C4-2B (cell line): ENCODE results near the gene OR13H1.
"Not testable (repeated sequence)": the region's sequence is repeated elsewhere in the genome, so short reads cannot be mapped to it uniquely, and the experiment has no call there.

Experiments
- H3K27ac ChIP-seq: fragments of 450-650 bp; 2 replicates; pipeline ENCODE4 v1.5.1; 2017
- CTCF ChIP-seq: fragments of 450-650 bp; conservative IDR thresholded peaks from 2 replicates; pipeline ENCODE4 v1.5.1; 2017; ENCODE audit warnings: mild to moderate bottlenecking
- ZFX ChIP-seq: fragments of 450-650 bp; IDR thresholded peaks from 2 replicates; pipeline ENCODE4 v1.6.1; 2017

The OR13H1 gene, protein sequence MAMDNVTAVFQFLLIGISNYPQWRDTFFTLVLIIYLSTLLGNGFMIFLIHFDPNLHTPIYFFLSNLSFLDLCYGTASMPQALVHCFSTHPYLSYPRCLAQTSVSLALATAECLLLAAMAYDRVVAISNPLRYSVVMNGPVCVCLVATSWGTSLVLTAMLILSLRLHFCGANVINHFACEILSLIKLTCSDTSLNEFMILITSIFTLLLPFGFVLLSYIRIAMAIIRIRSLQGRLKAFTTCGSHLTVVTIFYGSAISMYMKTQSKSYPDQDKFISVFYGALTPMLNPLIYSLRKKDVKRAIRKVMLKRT

GRCh38 chrX:131543774-131544173 is at the start of gene OR13H1:
TSS of gene OR13H1 (plus strand) at chrX:131544074. CDS start at chrX:131544074, 0 bp downstream.
- TF ChIP-seq CTCF (no peak), ZFX (no peak)
- no peak within 1 kb of the TSS for H3K27ac ChIP-seq

DNA sequence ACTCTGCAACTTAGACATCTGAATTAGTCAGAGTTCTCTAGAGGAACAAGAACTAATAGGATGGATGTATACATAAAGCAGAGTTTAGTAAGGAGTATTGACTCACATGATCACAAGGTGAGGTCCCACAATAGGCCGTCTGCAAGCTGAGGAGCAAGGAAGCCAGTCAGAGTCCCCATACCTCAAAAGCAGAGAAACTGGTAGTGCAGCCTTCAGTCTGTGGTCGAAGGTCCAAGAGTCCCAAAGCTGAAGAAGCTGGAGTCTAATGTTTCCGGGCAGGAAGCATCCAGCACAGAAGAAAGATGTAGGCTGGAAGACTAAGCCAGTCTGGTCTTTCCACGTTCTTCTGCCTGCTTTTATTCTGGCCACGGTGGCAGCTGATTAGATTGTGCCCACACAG is 42.3 kb upstream of the OR13H1 start:
- not testable (repeated sequence) for H3K27ac ChIP-seq

DNA sequence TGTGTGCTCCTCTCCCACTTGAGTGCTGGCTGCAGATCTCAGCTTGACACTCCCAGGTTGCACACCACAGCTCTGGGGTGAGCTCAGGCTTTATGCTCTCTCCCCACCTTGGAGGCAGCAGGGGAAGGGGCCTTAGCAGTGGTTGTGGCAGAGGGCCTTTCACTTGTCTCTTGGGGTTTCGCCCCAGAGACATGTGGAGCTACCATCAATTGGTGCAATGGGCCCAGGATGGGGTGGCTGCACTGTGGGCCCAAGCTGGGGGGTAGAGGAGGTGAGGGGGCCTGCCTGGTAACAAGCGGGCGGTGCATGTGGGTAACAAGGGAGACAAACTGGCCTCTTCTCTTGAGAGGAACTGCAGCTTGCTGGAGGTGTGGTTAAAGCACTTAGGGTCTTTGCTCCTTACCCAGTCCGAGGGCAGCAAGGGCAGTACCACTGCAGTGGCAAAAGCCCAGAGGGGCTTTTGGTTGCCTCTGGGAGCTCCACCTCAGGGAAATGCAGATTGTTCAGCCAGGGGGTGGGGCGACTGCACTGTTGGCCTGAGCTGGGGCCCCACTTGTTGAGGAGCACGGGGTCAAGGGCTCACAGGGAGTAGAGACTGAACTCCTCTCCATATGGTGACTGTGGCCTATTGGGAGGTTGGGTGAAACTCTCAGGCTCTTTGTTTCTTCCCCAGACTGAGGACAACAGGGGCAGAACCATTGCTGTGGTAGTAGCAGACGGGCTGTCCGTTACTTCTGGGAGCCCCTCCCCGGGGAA is 30.5 kb upstream of the OR13H1 start:
- TF ChIP-seq ZFX (no peak), CTCF (no peak)

DNA sequence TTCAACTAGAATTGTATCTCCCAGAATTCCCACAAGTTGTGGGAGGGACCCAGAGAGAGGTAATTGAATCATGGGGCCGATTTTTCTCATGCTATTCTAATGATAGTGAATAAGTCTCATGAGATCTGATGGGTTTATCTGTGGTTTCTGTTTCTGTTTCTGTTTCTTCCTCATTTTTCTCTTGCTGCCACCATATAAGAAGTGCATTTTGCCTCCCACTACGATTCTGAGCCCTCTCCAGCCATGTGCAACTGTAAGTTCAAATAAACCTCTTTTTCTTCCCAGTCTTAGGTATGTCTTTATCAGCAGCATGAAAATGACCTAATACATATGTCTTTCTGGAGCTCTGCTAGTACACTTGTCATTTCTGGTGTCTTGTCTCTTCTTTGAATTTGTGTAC is 22.1 kb upstream of the OR13H1 start:
- H3K27ac ChIP-seq = no peak overlapping the region
- no peak for TF ChIP-seq ZFX
- no peak for TF ChIP-seq CTCF

More for the DNA sequence above, 30.5 kb upstream of the OR13H1 start:
- H3K27ac ChIP-seq = no peak overlapping the region

DNA sequence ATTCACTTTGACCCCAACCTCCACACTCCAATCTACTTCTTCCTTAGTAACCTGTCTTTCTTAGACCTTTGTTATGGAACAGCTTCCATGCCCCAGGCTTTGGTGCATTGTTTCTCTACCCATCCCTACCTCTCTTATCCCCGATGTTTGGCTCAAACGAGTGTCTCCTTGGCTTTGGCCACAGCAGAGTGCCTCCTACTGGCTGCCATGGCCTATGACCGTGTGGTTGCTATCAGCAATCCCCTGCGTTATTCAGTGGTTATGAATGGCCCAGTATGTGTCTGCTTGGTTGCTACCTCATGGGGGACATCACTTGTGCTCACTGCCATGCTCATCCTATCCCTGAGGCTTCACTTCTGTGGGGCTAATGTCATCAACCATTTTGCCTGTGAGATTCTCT is 344 bp downstream of the OR13H1 start:
- TF ChIP-seq ZFX = no peak
- no peak for TF ChIP-seq CTCF
- H3K27ac ChIP-seq = no peak overlapping the region

- TF ChIP-seq CTCF (no peak), ZFX (no peak)
Observed at GRCh38 chrX:131549011-131549410, 5.1 kb downstream of the OR13H1 start.

GRCh38 chrX:131552453-131552852 is 8.6 kb downstream of the OR13H1 start:
- H3K27ac ChIP-seq = not testable (repeated sequence)

More at GRCh38 chrX:131549011-131549410, 5.1 kb downstream of the OR13H1 start:
- H3K27ac ChIP-seq = no peak overlapping the region

- no peak overlapping the region for H3K27ac ChIP-seq
- no peak for TF ChIP-seq CTCF
- no peak for TF ChIP-seq ZFX
Observed at GRCh38 chrX:131558562-131558961, 14.7 kb downstream of the OR13H1 start.
